NB4 (cell line): ENCODE measurements around the gene KCNJ8.
A peak's percentile ranks its signal among the peaks of the same experiment; 100 is the strongest.

Experiments
- DNase-seq: peaks from one replicate; pipeline ENCODE4 v3.0.0; 2010; ENCODE audit warnings: low read depth
- H3K4me3 ChIP-seq: one replicate; pipeline ENCODE4 v1.5.1; 2011; ENCODE audit warnings: mild to moderate bottlenecking, low read depth, low read length, moderate library complexity
- MYC ChIP-seq: IDR thresholded peaks from 2 replicates; pipeline ENCODE4 v1.6.1; 2011; ENCODE audit warnings: low read depth, low read length
- POLR2A ChIP-seq: IDR thresholded peaks from 2 replicates; pipeline ENCODE4 v1.6.1; 2011; ENCODE audit warnings: mild to moderate bottlenecking; ENCODE audit not compliant: insufficient read length; ENCODE audit errors: extremely low read depth
- TF ChIP-seq, protein P1 (sequence below): IDR thresholded peaks from 2 replicates; pipeline ENCODE4 v1.6.1; 2011; ENCODE audit warnings: low read depth, low read length
- TF ChIP-seq, protein P2 (sequence below): IDR thresholded peaks from one replicate; pipeline ENCODE4 v1.5.1; 2012; ENCODE audit warnings: low read depth, low read length

Gene KCNJ8

GRCh38 chr12:21717767-21718166 lies 56.7 kb downstream of the KCNJ8 start:
- DNase-seq, result no peak
- no peak overlapping the region for H3K4me3 ChIP-seq
- TF ChIP-seq, protein P1, sequence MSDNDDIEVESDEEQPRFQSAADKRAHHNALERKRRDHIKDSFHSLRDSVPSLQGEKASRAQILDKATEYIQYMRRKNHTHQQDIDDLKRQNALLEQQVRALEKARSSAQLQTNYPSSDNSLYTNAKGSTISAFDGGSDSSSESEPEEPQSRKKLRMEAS, result no peak
- TF ChIP-seq, protein P2, sequence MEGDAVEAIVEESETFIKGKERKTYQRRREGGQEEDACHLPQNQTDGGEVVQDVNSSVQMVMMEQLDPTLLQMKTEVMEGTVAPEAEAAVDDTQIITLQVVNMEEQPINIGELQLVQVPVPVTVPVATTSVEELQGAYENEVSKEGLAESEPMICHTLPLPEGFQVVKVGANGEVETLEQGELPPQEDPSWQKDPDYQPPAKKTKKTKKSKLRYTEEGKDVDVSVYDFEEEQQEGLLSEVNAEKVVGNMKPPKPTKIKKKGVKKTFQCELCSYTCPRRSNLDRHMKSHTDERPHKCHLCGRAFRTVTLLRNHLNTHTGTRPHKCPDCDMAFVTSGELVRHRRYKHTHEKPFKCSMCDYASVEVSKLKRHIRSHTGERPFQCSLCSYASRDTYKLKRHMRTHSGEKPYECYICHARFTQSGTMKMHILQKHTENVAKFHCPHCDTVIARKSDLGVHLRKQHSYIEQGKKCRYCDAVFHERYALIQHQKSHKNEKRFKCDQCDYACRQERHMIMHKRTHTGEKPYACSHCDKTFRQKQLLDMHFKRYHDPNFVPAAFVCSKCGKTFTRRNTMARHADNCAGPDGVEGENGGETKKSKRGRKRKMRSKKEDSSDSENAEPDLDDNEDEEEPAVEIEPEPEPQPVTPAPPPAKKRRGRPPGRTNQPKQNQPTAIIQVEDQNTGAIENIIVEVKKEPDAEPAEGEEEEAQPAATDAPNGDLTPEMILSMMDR, result no peak
- TF ChIP-seq POLR2A (no peak), MYC (no peak)

GRCh38 chr12:21715386-21715785 lies 59.1 kb downstream of the KCNJ8 start:
- H3K4me3 ChIP-seq, result no peak overlapping the region
- TF ChIP-seq POLR2A (no peak), MYC (peak; percentile 37; the same call in 1 of the 2 replicates)
- TF ChIP-seq, protein P1, result 0 out of 2 replicates have a peak, but pooled peaks have one; percentile 23
- DNase-seq, result peak; percentile 25
